H9 (cell line): ENCODE measurements around the gene SERPINB5. TPM values are rescaled to one million over a fixed set of nuclear protein-coding genes. Genes with fewer than 3 reads are reported as not detected.

Source experiments
- DNase-seq: peaks from one replicate; pipeline ENCODE4 v3.0.0-alpha.2; 2017
- H2AFZ ChIP-seq: one replicate; pipeline ENCODE4 v1.6.1; 2013; ENCODE audit warnings: mild to moderate bottlenecking, low read length, control low read depth, moderate library complexity
- H2AK5ac ChIP-seq: 2 replicates; pipeline ENCODE4 v1.6.1; 2013; ENCODE audit warnings: low read length, control low read depth, mixed read lengths; ENCODE audit not compliant: insufficient read length
- H2BK120ac ChIP-seq: one replicate; pipeline ENCODE4 v1.6.1; 2013; ENCODE audit warnings: low read depth, mild to moderate bottlenecking, low read length, control low read depth, inconsistent platforms; ENCODE audit not compliant: poor library complexity, severe bottlenecking
- H2BK12ac ChIP-seq: 2 replicates; pipeline ENCODE4 v1.6.1; 2013; ENCODE audit warnings: low read length, control low read depth, mixed read lengths, low read depth; ENCODE audit not compliant: insufficient read length
- H2BK15ac ChIP-seq: 2 replicates; pipeline ENCODE4 v1.6.1; 2013; ENCODE audit warnings: low read depth, low read length, control low read depth
- H2BK20ac ChIP-seq: one replicate; pipeline ENCODE4 v1.6.1; 2013; ENCODE audit warnings: low read depth, mild to moderate bottlenecking, low read length, control low read depth, inconsistent platforms; ENCODE audit not compliant: poor library complexity, severe bottlenecking
- H2BK5ac ChIP-seq: 2 replicates; pipeline ENCODE4 v1.6.1; 2013; ENCODE audit warnings: low read length, control low read depth, mixed read lengths; ENCODE audit not compliant: insufficient read length
- H3K14ac ChIP-seq: 2 replicates; pipeline ENCODE4 v1.6.1; 2013; ENCODE audit warnings: low read length, control low read depth; ENCODE audit not compliant: insufficient read depth
- H3K18ac ChIP-seq: 2 replicates; pipeline ENCODE4 v1.6.1; 2013; ENCODE audit warnings: low read depth, mild to moderate bottlenecking, mixed read lengths, low read length, control low read depth; ENCODE audit not compliant: insufficient read length
- H3K23ac ChIP-seq: 2 replicates; pipeline ENCODE4 v1.6.1; 2013; ENCODE audit warnings: low read length, control low read depth, mixed read lengths, low read depth; ENCODE audit not compliant: insufficient read length
- H3K23me2 ChIP-seq: 2 replicates; pipeline ENCODE4 v1.6.1; 2013; ENCODE audit warnings: low read depth, mild to moderate bottlenecking, mixed read lengths, low read length, control low read depth; ENCODE audit not compliant: insufficient read length, poor library complexity, severe bottlenecking
- H3K27ac ChIP-seq: 2 replicates; pipeline ENCODE4 v1.5.1; 2013; ENCODE audit warnings: low read length, control low read depth, mixed read lengths, low read depth; ENCODE audit not compliant: insufficient read length
- H3K27me3 ChIP-seq: 2 replicates; pipeline ENCODE4 v1.6.1; 2013; ENCODE audit warnings: low read length, control low read depth, inconsistent platforms; ENCODE audit not compliant: insufficient read depth
- H3K4ac ChIP-seq: 2 replicates; pipeline ENCODE4 v1.6.1; 2013; ENCODE audit warnings: low read depth, mild to moderate bottlenecking, control low read depth, inconsistent platforms, low read length, moderate library complexity
- H3K4me1 ChIP-seq: 2 replicates; pipeline ENCODE4 v1.6.1; 2013; ENCODE audit warnings: low read length, control low read depth, inconsistent platforms; ENCODE audit not compliant: insufficient read depth
- H3K4me2 ChIP-seq: 2 replicates; pipeline ENCODE4 v1.6.1; 2013; ENCODE audit warnings: low read length, control low read depth, mixed read lengths; ENCODE audit not compliant: insufficient read length, insufficient read depth
- H3K56ac ChIP-seq: 2 replicates; pipeline ENCODE4 v1.6.1; 2013; ENCODE audit warnings: low read depth, mild to moderate bottlenecking, mixed read lengths, low read length, control low read depth; ENCODE audit not compliant: insufficient read length
- H3K79me1 ChIP-seq: 2 replicates; pipeline ENCODE4 v1.6.1; 2013; ENCODE audit warnings: low read depth, mild to moderate bottlenecking, moderate library complexity, low read length, control low read depth, inconsistent platforms; ENCODE audit not compliant: insufficient read depth, poor library complexity, severe bottlenecking
- H3K79me2 ChIP-seq: 2 replicates; pipeline ENCODE4 v1.6.1; 2013; ENCODE audit warnings: low read length, control low read depth, inconsistent platforms; ENCODE audit not compliant: insufficient read depth
- H3K9ac ChIP-seq: 2 replicates; pipeline ENCODE4 v1.6.1; 2013; ENCODE audit warnings: low read length, control low read depth, mixed read lengths; ENCODE audit not compliant: insufficient read length; ENCODE audit errors: extremely low read depth
- H3K9me3 ChIP-seq: one replicate; pipeline ENCODE4 v1.6.1; 2013; ENCODE audit warnings: low read depth, low read length, inconsistent platforms; ENCODE audit not compliant: control insufficient read depth
- H3T11ph ChIP-seq: one replicate; pipeline ENCODE4 v1.6.1; 2013; ENCODE audit warnings: mild to moderate bottlenecking, low read length, control low read depth, inconsistent platforms
- H4K20me1 ChIP-seq: one replicate; pipeline ENCODE4 v1.6.1; 2013; ENCODE audit not compliant: control insufficient read depth, insufficient read length, insufficient read depth
- H4K5ac ChIP-seq: 2 replicates; pipeline ENCODE4 v1.6.1; 2013; ENCODE audit warnings: low read depth, mild to moderate bottlenecking, mixed read lengths, low read length, control low read depth; ENCODE audit not compliant: insufficient read length
- H4K8ac ChIP-seq: replicated peaks from 2 replicates; pipeline ENCODE4 v1.6.1; 2013; ENCODE audit warnings: low read length, control low read depth, mixed read lengths, low read depth; ENCODE audit not compliant: insufficient read length
- H4K91ac ChIP-seq: 2 replicates; pipeline ENCODE4 v1.6.1; 2013; ENCODE audit warnings: low read depth, mild to moderate bottlenecking, moderate library complexity, mixed read lengths, low read length, control low read depth; ENCODE audit not compliant: insufficient read length
- H3K27ac Mint-ChIP-seq, 3 experiments: 2 replicates in 2 of 3; 3 replicates in 1 of 3; pipeline ENCODE4 v1.8.0; 2020 to 2021; ENCODE audit warnings: mixed read lengths in 3 of 3, mild to moderate bottlenecking in 1 of 3, moderate library complexity in 1 of 3
- H3K27me3 Mint-ChIP-seq: 2 replicates; pipeline ENCODE4 v1.8.0; 2021; ENCODE audit warnings: low read depth, mild to moderate bottlenecking, moderate library complexity, mixed read lengths
- H3K36me3 Mint-ChIP-seq, 3 experiments: 2 replicates in 2 of 3; 3 replicates in 1 of 3; pipeline ENCODE4 v1.8.0; 2020 to 2021; ENCODE audit warnings: low read depth in 3 of 3, mixed read lengths in 3 of 3; ENCODE audit not compliant: insufficient read depth in 1 of 3
- H3K4me1 Mint-ChIP-seq, 2 experiments: 2 replicates each; pipeline ENCODE4 v1.8.0; 2020; ENCODE audit warnings: mixed read lengths in 2 of 2
- H3K4me3 Mint-ChIP-seq, 2 experiments: 2 replicates in 1 of 2; 3 replicates in 1 of 2; pipeline ENCODE4 v1.8.0; 2020 to 2021; ENCODE audit warnings: mild to moderate bottlenecking in 2 of 2, mixed read lengths in 2 of 2, moderate library complexity in 1 of 2
- H3K9me3 Mint-ChIP-seq, 2 experiments: 2 replicates in 1 of 2; 3 replicates in 1 of 2; pipeline ENCODE4 v1.8.0; 2020; ENCODE audit warnings: mild to moderate bottlenecking in 2 of 2, mixed read lengths in 2 of 2, moderate library complexity in 1 of 2
- WGBS: extraction: QIAGEN DNeasy Blood & Tissue Kit; methylation state at CpG from one replicate; pipeline ENCODE4 v1.1.7; 2013; ENCODE audit warnings: missing lambda C conversion rate, low lambda C conversion rate, mixed read lengths; ENCODE audit not compliant: insufficient read length; ENCODE audit errors: extremely low coverage; 5-methylcytosine and 5-hydroxymethylcytosine counted together
- total RNA-seq: library from RNA; stranded (reverse); gene quantifications from 2 replicates; pipeline ENCODE4 v1.2.1, GENCODE V29; 2021
- TF ChIP-seq, protein P1 (sequence below): fragments of 200-600 bp; sonication (generic); conservative IDR thresholded peaks from 3 replicates; pipeline ENCODE4 v1.8.0; 2021; ENCODE audit warnings: antibody characterized with exemption, mild to moderate bottlenecking

Gene SERPINB5
- total RNA-seq, 1 experiment from 2014 or later: not detected

DNA sequence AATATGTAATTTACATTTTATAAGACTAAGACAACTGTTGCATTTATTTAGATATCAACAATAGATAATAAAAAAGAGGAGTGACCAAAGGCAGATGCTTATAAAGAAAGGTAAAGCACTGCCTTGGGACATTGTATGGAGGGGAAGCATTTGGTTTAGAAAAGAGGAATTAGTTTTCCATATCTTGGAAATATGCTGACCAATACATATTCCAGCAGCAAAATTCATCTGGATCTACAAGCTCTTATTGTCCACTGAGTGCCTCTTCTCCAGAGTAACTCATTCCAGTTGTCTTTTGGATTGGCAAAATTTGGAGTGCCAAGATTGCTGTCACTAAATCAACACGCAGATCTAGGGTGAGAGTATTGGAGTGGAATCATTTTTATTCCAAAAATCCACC, 45.6 kb upstream of the SERPINB5 start:
- H2BK15ac ChIP-seq: no peak overlapping the region
- no CpG with 5 or more reads among the region's 1 CpG for WGBS
- H3K79me2 ChIP-seq: no peaks in the 10 kb centered on the region
- no peak overlapping the region for H2BK12ac ChIP-seq
- H3K9me3 Mint-ChIP-seq: no peaks in the 10 kb centered on the region
- H4K8ac ChIP-seq: no peak overlapping the region
- H3K18ac ChIP-seq: no peak overlapping the region
- no peak overlapping the region for H4K5ac ChIP-seq
- H3K4me1 ChIP-seq: no peaks in the 10 kb centered on the region
- H3K4me2 ChIP-seq: no peak overlapping the region
- no peaks in the 10 kb centered on the region for H3K36me3 Mint-ChIP-seq
- H3K27ac Mint-ChIP-seq: no peak overlapping the region
- H3K4me3 Mint-ChIP-seq: no peak overlapping the region
- DNase-seq: no peak
- H3K4me1 Mint-ChIP-seq: peaks cover 0 to 6% of the 10 kb centered on the region in 2 experiments; a peak in 3 of 4 replicates
- H2AK5ac ChIP-seq: no peak overlapping the region
- no peaks in the 10 kb centered on the region for H3K9me3 ChIP-seq
- no peaks in the 10 kb centered on the region for H3K27me3 Mint-ChIP-seq
- H2BK20ac ChIP-seq: no peak overlapping the region
- H3T11ph ChIP-seq: no peak overlapping the region
- no peak overlapping the region for H3K4ac ChIP-seq
- H3K27me3 ChIP-seq: no peaks in the 10 kb centered on the region
- no peak overlapping the region for H2BK5ac ChIP-seq
- no peaks in the 10 kb centered on the region for H4K20me1 ChIP-seq
- no peak overlapping the region for H2AFZ ChIP-seq
- no peak overlapping the region for H3K23ac ChIP-seq
- TF ChIP-seq, protein P1, sequence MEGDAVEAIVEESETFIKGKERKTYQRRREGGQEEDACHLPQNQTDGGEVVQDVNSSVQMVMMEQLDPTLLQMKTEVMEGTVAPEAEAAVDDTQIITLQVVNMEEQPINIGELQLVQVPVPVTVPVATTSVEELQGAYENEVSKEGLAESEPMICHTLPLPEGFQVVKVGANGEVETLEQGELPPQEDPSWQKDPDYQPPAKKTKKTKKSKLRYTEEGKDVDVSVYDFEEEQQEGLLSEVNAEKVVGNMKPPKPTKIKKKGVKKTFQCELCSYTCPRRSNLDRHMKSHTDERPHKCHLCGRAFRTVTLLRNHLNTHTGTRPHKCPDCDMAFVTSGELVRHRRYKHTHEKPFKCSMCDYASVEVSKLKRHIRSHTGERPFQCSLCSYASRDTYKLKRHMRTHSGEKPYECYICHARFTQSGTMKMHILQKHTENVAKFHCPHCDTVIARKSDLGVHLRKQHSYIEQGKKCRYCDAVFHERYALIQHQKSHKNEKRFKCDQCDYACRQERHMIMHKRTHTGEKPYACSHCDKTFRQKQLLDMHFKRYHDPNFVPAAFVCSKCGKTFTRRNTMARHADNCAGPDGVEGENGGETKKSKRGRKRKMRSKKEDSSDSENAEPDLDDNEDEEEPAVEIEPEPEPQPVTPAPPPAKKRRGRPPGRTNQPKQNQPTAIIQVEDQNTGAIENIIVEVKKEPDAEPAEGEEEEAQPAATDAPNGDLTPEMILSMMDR: no peak
- no peak overlapping the region for H3K27ac ChIP-seq
- H3K9ac ChIP-seq: no peak overlapping the region
- H4K91ac ChIP-seq: no peak overlapping the region
- H2BK120ac ChIP-seq: no peak overlapping the region
- no peak overlapping the region for H3K14ac ChIP-seq
- H3K79me1 ChIP-seq: no peaks in the 10 kb centered on the region
- no peaks in the 10 kb centered on the region for H3K23me2 ChIP-seq
- no peak overlapping the region for H3K56ac ChIP-seq
